Stimulated activated CD4-positive, alpha-beta T cell treated with anti-CD3 and anti-CD28 coated beads, Interleukin-15, amount 100 ng/mL, for 1 hour (primary cell): ENCODE data around the gene EPAS1.
"Not testable (repeated sequence)": the region's sequence is repeated elsewhere in the genome, so short reads cannot be mapped to it uniquely, and the experiment has no call there.

Experiments used
- DNase-seq, 2 donors: peaks; one replicate each; pipeline ENCODE4 v3.0.0-alpha.2; 2020; ENCODE audit warnings: low read depth in 1 of 2, low spot score in 1 of 2

The EPAS1 gene

DNA sequence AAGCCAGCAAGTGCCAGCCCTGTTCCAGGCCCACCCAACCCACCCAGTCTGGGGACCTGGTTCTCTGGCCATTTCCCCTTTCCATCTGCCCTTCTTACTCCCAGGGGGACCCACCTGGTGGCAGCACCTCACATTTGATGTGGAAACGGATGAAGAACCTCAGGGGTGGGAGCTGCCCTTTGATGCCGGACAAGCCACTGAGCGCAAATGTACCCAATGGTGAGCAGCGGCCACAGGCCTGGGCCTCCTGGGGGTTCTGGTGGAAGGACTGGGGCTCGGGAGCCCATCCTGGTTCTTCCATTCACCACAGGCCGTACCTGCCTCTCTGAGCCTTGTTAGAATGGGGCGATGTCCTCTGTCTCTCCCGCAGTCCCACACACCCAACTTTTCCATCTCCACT, 84.7 kb downstream of the EPAS1 start:
- no peak for DNase-seq

DNA sequence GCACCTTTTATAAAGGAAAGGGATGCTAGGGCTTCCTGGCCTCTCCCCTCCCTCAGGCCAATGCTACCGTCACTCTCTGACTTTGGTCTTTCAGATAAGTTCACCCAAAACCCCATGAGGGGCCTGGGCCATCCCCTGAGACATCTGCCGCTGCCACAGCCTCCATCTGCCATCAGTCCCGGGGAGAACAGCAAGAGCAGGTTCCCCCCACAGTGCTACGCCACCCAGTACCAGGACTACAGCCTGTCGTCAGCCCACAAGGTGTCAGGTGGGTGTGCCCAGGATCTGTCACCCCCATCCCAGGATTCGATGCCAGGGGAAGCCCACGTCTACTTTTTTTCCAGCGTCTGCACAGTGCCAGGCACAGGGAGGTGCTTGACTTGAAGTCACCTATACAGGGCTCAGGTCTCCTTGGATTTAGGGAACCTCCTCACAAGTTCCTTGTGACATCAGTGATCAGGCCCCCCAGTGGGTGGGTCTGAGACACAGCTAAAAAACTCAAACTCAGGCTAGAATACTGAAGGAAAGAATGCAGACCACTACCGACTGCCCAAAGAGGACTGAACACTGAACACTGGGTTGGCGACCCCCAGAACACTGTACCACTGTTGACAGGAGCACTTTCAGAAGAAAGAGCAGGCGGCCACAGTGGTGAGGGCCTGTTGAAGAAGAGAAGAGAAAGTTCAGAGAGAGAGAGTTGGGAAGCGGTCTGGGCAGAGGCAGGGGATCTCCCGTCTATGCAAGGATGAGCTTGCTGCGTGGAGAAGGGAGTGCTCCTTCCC, 85.3 kb downstream of the EPAS1 start:
- DNase-seq: no peak

DNA sequence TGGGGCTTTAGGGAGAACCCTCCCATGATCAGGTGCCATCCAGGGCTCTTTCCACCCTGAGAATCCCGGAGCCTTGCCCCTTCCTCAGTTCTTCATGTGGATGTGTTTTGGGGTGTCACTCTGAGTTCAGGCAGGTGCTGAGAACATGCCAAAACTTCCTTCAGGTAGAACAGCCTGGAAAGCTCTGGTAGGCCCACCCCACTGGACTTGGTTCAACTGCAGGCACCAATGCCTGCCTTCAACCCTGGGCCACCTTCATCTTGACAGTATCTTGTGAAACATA, 85.8 kb downstream of the EPAS1 start:
- DNase-seq: no peak

DNA sequence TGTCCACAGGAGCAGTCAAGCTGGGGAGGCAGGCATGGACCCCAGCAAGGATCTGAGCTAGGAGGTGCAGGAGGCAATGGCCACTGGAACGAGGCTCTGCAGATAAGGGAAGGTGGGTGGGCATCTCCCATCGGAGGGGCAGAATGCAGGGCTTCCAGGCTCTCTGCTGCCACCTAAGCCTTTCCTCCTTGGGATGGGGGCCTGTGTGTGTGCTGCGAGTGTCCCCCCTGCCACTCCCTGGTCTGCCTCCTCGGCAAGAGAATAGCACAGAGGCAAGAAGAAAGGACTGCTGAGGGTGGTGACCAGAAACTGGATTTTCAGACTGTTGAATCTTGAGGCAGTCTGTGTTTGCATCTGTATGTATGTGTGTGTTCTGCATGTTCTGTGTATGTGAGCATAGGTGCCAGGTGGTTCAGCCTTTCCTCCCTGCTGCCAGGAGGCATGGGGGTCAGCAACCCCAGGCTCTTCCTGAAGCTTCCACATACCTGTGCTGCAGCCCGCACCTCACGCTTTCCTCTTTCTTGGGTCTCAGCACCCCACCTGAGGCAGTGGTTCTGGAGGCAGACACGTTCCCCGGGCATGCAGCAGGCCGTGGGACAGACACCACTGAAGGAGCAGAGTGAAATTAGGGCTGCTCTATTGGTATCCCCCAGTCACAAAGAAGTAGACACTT, 86.7 kb downstream of the EPAS1 start:
- no peak for DNase-seq

DNA sequence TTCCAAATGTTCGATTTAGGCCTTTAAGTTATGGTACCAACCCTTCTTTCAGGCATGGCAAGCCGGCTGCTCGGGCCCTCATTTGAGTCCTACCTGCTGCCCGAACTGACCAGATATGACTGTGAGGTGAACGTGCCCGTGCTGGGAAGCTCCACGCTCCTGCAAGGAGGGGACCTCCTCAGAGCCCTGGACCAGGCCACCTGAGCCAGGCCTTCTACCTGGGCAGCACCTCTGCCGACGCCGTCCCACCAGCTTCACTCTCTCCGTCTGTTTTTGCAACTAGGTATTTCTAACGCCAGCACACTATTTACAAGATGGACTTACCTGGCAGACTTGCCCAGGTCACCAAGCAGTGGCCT, 87.2 kb downstream of the EPAS1 start:
- no peak for DNase-seq

DNA sequence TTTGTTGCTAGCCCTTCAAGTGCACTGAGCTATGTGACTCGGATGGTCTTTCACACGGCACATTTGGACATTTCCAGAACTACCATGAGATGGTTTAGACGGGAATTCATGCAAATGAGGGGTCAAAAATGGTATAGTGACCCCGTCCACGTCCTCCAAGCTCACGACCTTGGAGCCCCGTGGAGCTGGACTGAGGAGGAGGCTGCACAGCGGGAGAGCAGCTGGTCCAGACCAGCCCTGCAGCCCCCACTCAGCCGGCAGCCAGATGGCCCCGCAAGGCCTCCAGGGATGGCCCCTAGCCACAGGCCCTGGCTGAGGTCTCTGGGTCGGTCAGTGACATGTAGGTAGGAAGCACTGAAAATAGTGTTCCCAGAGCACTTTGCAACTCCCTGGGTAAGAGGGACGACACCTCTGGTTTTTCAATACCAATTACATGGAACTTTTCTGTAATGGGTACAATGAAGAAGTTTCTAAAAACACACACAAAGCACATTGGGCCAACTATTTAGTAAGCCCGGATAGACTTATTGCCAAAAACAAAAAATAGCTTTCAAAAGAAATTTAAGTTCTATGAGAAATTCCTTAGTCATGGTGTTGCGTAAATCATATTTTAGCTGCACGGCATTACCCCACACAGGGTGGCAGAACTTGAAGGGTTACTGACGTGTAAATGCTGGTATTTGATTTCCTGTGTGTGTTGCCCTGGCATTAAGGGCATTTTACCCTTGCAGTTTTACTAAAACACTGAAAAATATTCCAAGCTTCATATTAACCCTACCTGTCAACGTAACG, 88.8 kb downstream of the EPAS1 start:
- no peak for DNase-seq

DNA sequence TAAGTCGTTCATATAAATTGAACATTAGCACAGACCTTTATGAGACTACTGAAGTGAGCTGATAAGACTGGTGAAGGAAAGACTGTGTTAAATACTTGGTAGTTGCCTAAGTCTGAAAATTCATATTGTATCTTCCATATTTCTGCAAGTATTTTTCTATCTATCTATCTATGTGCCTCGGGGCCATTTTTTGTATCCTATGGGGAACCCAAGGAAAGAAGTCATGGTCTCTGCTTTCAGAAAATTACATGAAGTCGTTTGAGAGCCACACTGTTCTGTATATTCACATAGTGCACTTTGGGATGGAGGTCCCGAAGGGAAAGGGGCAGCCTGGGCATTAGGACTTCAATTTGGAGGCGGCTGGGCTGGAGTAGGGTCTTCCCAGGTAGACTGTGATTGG, 89.6 kb downstream of the EPAS1 start:
- DNase-seq: no peak

DNA sequence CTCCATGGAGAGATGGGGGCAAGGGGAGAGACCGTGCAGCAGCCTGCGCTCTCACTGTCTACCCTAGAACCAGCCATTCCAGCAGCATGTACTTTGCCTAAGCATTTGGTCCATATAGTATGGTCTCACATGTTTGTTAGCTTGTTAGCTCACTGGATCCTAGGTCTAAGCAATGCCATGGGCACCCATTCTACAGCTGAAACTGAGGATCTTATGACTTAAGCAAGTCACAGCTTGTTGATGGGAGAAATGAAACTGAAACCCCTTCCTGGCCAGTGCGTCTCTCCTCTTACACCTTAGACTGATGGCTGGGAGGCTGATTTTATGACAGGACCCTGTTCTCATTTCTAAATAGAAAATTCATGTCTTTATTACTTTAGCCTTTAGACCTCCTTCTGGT, 90.1 kb downstream of the EPAS1 start:
- DNase-seq: no peak

DNA sequence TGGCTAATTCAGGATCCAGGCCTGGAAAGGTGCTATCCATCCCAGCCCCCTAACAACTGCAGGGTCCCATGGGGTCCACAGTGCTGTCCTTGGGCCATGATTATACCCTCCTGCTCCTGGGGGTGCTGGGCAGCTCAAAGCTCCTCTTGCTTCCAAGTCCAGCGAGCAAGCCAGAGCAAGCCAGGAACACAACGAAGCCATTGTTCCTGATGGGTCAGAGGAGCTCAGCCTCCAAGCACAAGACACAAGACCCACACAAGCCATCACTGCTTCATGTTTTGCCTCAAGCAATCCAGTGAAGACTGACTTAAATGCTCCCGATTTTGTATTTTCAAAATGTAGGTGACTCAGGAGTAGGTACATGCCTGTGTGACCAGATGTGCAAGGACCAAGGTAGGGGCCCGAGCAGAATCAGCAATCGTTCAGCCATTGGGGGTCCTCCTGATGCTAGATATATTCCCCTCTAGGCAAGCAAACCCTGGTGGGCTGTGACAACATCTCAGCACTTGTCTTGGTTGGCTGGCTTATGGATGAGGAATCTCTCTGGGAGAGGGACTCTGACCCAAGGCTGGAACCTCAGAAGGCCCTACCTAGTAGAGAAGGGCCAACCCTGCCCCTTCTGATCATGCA, 90.8 kb downstream of the EPAS1 start:
- DNase-seq: no peak

DNA sequence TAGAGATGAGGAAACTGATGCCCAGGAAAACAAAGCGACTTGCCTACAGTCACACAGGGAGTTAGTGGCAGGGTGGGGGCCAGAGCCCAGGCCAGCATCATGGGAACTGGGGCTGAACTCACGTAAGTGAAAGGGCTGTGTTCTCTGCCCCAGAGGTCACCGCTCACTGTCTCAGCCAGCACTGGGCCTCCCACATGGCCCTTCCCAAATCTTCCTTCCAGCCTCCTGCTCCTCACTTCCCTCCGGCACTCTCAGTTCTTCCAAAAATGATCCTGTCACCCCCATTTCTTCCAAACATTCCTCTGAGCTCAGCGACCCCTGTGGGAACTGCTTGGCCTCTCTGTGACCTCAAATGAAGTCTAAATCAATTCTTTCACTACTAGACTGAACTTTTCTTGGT, 91.7 kb downstream of the EPAS1 start:
- DNase-seq: no peak

DNA sequence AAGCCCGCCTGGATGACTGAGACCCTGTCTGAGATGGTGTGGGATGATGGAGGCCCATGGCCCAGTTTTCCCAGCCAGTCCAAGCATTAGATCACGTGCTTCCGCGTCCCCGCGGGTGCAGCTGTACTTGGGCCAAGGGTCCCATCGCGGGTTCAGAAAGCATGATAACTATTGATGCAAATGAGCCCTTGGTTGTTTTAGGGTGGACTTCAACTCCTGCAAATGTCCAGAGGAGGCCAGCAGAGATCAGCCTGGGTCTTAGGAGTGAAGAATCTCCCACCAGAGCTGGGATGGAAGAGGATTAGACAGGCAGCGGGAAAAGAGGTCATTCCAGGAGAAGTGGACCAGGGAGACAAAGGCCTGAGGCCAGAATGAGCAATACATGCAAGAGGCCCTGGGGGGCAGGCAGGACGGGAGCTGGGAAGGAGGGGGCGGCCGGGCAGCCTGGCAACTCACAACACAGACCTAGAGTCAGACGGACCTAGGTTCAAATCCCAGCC, 92.3 kb downstream of the EPAS1 start:
- no peak for DNase-seq

DNA sequence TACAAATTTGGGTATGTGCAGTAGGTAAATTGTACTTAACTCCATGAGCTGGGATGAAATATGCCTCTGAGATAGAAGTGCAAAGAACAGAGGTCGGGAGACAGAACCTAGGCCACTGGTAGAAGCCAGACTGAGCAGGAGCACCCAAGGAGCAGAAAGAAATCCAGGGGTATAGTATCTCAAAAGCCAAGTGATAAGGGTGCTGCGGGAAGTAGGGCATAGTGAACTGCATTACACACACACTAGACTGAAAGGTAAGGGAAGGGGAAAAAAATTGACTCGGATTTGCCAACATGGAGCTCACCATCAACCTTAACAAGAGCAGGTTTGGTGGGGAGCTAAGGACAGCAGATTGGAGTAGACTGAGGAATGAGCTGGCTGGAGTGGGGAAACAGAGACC, 92.8 kb downstream of the EPAS1 start:
- DNase-seq: no peak

DNA sequence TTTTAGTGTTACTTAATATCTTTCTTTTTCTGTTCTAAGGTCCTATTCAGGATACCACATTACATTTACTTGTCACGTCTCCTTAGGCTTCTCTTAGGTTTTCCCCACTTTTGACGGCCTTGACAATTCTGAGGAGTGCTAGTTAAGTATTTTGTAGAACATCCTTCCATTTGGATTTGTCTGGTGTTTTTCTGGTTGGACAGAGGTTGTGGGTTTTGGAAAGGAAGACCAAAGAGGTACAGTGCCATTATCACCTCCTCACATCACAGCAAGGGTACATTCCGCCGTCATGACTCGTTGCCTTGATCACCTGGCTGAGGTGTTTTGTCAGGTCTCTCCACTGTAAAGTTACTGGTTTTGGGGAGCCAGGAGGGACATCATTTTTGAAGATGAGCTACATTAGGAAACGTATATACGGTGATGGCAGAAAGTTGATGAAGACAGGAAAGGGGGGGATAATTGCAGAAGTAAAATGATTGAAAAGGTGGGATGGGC, 93.7 kb downstream of the EPAS1 start:
- no peak for DNase-seq

DNA sequence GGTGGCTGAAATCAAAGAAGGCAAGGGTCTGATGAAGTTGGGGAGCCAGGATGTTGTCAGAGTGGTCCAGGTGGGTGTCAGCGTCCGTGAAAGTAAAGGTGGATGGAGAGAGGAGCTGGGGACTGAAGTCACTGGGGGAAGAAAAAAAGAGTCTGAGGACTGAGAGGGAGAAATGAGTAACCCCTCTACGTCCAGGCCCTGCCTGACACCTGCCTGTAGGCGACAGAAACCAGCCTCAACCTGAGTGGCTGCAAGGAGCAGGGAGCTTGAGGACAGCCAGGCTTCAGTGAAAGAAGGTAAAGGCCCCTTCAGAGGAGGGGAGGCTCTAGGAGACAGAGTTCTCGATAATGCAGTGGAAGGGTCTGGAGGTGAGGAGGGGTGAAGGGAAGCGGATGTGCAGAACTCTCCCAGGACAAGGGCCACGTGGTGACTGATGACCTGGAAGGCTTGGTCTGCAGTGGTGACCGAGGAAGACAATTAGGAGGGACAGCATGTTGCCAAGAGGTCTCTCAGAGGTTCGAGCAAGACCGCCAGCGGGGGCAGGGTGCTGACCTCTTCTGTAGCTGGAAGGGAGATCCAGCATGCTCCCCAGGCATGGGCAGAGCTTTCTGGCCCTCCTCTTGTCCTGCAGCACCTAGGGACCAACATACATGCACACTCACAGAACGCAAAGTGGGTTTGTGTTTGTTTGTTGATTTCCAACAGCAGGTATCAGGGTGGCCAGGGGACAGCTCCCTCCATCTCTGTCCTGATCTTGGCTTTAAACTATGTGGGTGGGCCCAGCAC, 95.5 kb downstream of the EPAS1 start:
- DNase-seq: no peak

DNA sequence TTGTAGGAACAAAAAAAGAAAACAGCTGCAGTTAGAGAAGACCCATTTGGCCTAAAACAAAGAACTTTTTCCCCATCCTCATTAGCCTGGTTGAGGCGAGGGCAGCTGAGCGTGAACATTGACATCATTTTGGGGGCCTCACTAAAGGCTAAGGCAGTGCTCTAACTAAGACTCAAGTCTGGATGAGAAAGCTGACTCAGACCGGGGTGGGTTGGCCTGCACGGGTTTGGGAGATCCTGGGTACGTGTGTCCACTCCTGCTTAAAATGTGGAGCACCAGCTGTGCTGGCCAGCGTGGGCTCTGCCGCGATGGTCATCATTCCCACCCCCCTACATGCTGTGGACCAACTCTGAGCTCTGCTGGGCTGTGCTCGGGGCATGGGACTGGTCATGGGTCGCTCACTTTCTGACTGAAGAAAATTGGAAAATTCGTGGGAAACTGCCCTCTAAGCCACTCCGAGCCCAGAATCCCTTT, 96.2 kb downstream of the EPAS1 start:
- no peak for DNase-seq

DNA sequence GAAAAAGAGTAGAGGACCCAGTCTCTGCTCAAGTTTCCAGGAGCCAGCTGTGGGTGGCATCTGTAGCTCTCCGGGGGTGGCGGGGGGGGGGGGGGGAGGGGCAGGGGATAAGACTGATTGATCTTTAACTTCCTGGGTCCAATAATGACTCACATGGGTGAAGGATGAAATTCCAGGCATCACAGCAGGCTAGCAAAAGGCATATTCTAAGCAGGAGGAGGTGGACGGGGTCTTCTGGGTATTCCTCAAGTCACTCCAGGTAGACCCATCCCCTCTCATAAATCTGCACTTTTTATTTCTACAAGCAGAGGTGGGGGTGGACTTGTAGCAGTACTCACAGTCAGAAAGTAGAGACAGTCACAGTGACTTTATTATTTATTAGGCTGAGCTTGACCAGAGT, 96.7 kb downstream of the EPAS1 start:
- no peak for DNase-seq

DNA sequence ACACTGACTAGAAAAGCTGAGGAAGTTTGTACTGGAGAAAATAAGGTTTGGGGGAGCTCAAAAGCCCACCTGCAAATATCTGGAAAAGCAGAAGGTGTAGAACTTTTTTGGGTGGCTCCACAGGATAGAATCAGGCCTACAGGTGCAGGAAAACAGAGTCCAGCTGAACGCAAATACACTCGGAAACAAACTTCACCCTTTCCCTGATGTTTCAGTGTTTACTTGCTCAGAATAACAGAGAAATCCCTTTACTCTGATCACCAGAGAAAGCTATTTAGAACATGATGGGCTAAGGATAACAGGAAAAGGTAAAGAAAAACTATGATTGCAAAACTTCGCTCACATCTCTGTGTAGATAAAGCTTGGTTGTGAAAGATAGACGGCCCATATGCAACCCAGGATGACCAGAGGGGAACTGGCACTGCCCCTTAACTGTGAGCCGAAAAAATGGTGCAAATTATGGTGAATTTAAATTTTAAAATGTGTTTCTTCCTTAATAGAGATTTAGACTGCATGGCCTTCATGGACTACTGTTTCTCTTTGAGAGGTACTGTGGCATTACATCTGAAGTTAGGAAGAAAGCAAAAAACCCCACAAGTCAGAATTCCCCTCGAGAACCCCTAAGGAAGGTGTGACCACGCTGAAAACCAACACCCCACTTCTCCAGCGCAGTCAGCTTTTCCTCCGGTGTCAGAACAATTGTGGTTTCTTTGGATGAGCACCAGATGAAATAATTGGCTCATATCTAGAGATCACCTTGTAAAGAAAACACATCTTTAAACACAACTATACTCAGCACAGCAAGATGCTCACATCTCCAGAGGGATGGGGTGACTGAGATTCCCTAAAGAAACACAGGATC, 97.7 kb downstream of the EPAS1 start:
- DNase-seq: no peak

DNA sequence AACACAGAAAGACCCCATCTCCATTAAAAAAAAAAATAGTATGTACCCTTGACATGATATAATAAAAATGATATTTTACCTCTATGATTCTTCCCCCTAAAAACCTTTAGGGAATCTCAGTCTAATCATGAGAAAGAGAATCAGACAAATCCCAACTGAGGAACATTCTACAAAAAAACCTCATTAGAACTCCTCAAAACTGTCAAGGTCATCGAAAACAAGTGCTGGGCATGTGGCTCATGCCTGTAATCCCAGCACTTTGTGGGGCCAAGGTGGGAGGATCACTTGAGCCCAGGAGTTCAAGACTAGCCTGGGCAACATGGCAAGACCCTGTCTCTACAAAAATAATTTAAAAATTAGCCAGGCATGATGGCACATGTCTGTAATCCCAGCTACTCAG, 98.5 kb downstream of the EPAS1 start:
- not testable (repeated sequence) for DNase-seq

DNA sequence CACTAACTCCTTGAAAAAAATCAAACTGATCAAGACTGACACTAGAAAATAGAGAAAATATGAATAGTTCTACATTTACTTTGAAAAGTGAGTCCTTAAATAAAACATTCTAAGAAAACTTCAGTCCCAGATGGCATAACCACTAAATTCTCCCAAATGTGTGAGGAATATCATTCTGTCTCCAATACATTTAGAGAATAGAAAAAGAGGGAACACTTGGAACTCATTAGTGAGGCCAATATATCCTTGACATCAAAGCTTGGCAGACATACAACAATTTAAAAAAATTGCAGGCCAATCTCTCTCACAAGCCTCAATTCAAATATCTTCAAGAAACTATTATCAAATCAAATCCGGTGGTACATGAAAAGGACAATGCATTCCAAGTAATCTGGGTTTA, 102.8 kb downstream of the EPAS1 start:
- no peak for DNase-seq

DNA sequence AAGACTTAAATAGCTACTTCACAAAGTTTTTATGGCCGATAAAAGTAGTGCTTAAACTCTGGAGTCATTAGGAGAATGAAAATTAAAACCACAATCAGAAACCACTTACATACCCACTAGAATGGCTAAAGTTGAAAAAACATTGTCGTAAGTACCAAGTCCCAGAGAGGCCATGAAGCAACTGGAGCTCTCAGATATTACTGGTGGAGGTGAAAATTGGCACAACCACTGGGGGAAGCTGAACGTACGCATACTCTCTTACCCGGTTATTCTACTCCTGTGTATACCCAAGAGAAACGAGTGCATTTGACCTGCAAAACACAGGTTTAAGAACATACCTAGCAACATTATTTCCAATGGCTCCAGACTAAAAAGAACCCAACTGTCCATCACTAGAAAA, 105.7 kb downstream of the EPAS1 start:
- DNase-seq: no peak
